Loucy (cell line): ENCODE results near the gene ABCG4.
"Not testable (repeated sequence)": the region's sequence is repeated elsewhere in the genome, so short reads cannot be mapped to it uniquely, and the experiment has no call there.

Experiments
- H2AFZ ChIP-seq: fragments of 200-600 bp; sonication (generic); 2 replicates; pipeline ENCODE4 v1.6.0; 2016; ENCODE audit warnings: antibody characterized with exemption, mild to moderate bottlenecking, low read length, moderate library complexity
- H3F3A ChIP-seq: fragments of 200-600 bp; 2 replicates; pipeline ENCODE4 v1.6.0; 2016; ENCODE audit warnings: antibody characterized with exemption, low read depth, mild to moderate bottlenecking
- H3K27me3 ChIP-seq: fragments of 200-600 bp; sonication (generic); 2 replicates; pipeline ENCODE4 v1.6.1; 2014; ENCODE audit warnings: low read length, mild to moderate bottlenecking; ENCODE audit not compliant: insufficient read depth, poor library complexity, severe bottlenecking
- H3K36me3 ChIP-seq: fragments of 200-600 bp; sonication (generic); 2 replicates; pipeline ENCODE4 v1.6.1; 2016; ENCODE audit warnings: low read length; ENCODE audit not compliant: insufficient read depth
- H3K4me1 ChIP-seq: fragments of 200-600 bp; sonication (generic); 2 replicates; pipeline ENCODE4 v1.5.1; 2014; ENCODE audit warnings: low read length, mild to moderate bottlenecking; ENCODE audit not compliant: insufficient read depth, poor library complexity, severe bottlenecking
- H3K4me2 ChIP-seq: fragments of 200-600 bp; sonication (generic); 2 replicates; pipeline ENCODE4 v1.6.0; 2014; ENCODE audit warnings: antibody characterized with exemption, low read length, low read depth, mild to moderate bottlenecking; ENCODE audit not compliant: poor library complexity, severe bottlenecking
- H3K4me3 ChIP-seq: fragments of 200-600 bp; sonication (generic); 2 replicates; pipeline ENCODE4 v1.5.1; 2014; ENCODE audit warnings: low read length, mild to moderate bottlenecking, mixed read lengths; ENCODE audit not compliant: poor library complexity, severe bottlenecking
- H3K79me2 ChIP-seq: fragments of 200-600 bp; sonication (generic); 2 replicates; pipeline ENCODE4 v1.6.1; 2014; ENCODE audit warnings: low read length; ENCODE audit not compliant: insufficient read depth
- H3K9ac ChIP-seq: fragments of 200-600 bp; sonication (generic); 2 replicates; pipeline ENCODE4 v1.6.0; 2014; ENCODE audit warnings: mild to moderate bottlenecking, low read depth, low read length, moderate library complexity; ENCODE audit not compliant: poor library complexity, severe bottlenecking
- H3K9me2 ChIP-seq: fragments of 200-600 bp; sonication (generic); replicated peaks from 2 replicates; pipeline ENCODE4 v1.6.1; 2016; ENCODE audit warnings: low read depth, low read length, mixed read lengths
- H3K9me3 ChIP-seq: fragments of 200-600 bp; sonication (generic); 2 replicates; pipeline ENCODE4 v1.6.1; 2014; ENCODE audit warnings: mild to moderate bottlenecking, antibody characterized with exemption, low read length, low read depth; ENCODE audit not compliant: insufficient read depth
- H4K20me1 ChIP-seq: fragments of 200-600 bp; sonication (generic); 2 replicates; pipeline ENCODE4 v1.6.0; 2014; ENCODE audit warnings: antibody characterized with exemption, low read length, mild to moderate bottlenecking; ENCODE audit not compliant: insufficient read depth, poor library complexity, severe bottlenecking
- CTCF ChIP-seq: fragments of 200-600 bp; sonication (generic); conservative IDR thresholded peaks from 2 replicates; pipeline ENCODE4 v1.5.1; 2014; ENCODE audit warnings: mild to moderate bottlenecking, antibody characterized with exemption, low read length
- EZH2phosphoT487 ChIP-seq: fragments of 200-600 bp; IDR thresholded peaks from 2 replicates; pipeline ENCODE4 v1.6.1; 2018; ENCODE audit warnings: antibody characterized with exemption, mild to moderate bottlenecking, moderate library complexity, borderline replicate concordance

ABCG4 gene

GRCh38 chr11:119198925-119199324 lies 50.1 kb downstream of the ABCG4 start:
- Histone ChIP-seq H3K27me3 (no peaks in the 10 kb centered on the region), H3K9me3 (no peaks in the 10 kb centered on the region), H3K4me3 (no peak overlapping the region), H3K4me2 (no peak overlapping the region), H3K79me2 (no peaks in the 10 kb centered on the region), H3F3A (no peaks in the 10 kb centered on the region), H3K9me2 (no peaks in the 10 kb centered on the region), H2AFZ (no peak overlapping the region), H3K36me3 (no peaks in the 10 kb centered on the region), H3K4me1 (peaks cover 3% of the 10 kb centered on the region), H3K9ac (no peak overlapping the region), H4K20me1 (no peaks in the 10 kb centered on the region)
- TF ChIP-seq CTCF (no peak), EZH2phosphoT487 (no peak)

GRCh38 chr11:119201236-119201635 lies 52.4 kb downstream of the ABCG4 start:
- not testable (repeated sequence) for H3K9ac ChIP-seq, H3K27me3 ChIP-seq, H2AFZ ChIP-seq, H3K79me2 ChIP-seq, H3K9me3 ChIP-seq, H4K20me1 ChIP-seq, H3K4me3 ChIP-seq, H3F3A ChIP-seq, H3K36me3 ChIP-seq, H3K4me2 ChIP-seq, H3K9me2 ChIP-seq, H3K4me1 ChIP-seq

GRCh38 chr11:119202554-119202953 lies 53.7 kb downstream of the ABCG4 start:
- Histone ChIP-seq H3K79me2 (peaks cover 13% of the 10 kb centered on the region), H3K9me2 (no peaks in the 10 kb centered on the region), H3K36me3 (no peaks in the 10 kb centered on the region), H2AFZ (no peak overlapping the region), H3K27me3 (no peaks in the 10 kb centered on the region), H3K4me1 (peaks cover 15% of the 10 kb centered on the region), H3F3A (no peaks in the 10 kb centered on the region), H3K4me2 (no peak overlapping the region), H4K20me1 (peaks cover 7% of the 10 kb centered on the region), H3K9ac (no peak overlapping the region), H3K4me3 (no peak overlapping the region), H3K9me3 (no peaks in the 10 kb centered on the region)
- TF ChIP-seq CTCF (no peak), EZH2phosphoT487 (no peak)

GRCh38 chr11:119204066-119204465 lies 55.2 kb downstream of the ABCG4 start:
- Histone ChIP-seq H3K27me3 (no peaks in the 10 kb centered on the region), H3K9me3 (no peaks in the 10 kb centered on the region), H3K4me2 (no peak overlapping the region), H4K20me1 (peaks cover 23% of the 10 kb centered on the region), H3K9me2 (no peaks in the 10 kb centered on the region), H3K79me2 (peaks cover 28% of the 10 kb centered on the region), H3K9ac (no peak overlapping the region), H3K4me3 (no peak overlapping the region), H3K4me1 (peaks cover 29% of the 10 kb centered on the region), H3F3A (no peaks in the 10 kb centered on the region), H3K36me3 (no peaks in the 10 kb centered on the region), H2AFZ (no peak overlapping the region)
- no peak for TF ChIP-seq CTCF
- TF ChIP-seq EZH2phosphoT487 = no peak
